ENCODE data around the gene TMEFF2. TPM values are rescaled to one million over a fixed set of nuclear protein-coding genes. Genes with fewer than 3 reads are reported as not detected.
"Not testable (repeated sequence)": the region's sequence is repeated elsewhere in the genome, so short reads cannot be mapped to it uniquely, and the experiment has no call there.

Gene TMEFF2
- total RNA-seq, 1 experiment from 2014 or later = not detected

- CTCF ChIA-PET = no interaction called here
- BruUV-seq (replicated peaks) = no TSS peak
- Mint-ChIP-seq H3K36me3 (ENCODE audit: insufficient read depth, unreplicated experiment) (no peaks in the 10 kb centered on the region), H3K9me3 (ENCODE audit: low read depth, unreplicated experiment) (no peaks in the 10 kb centered on the region), H3K4me1 (ENCODE audit: low read depth, unreplicated experiment) (no peaks in the 10 kb centered on the region), H3K27me3 (ENCODE audit: unreplicated experiment) (no peaks in the 10 kb centered on the region), H3K4me3 (ENCODE audit: low read depth, unreplicated experiment) (no peak overlapping the region), H3K27ac (ENCODE audit: unreplicated experiment) (no peak overlapping the region)
- DNase-seq = no peak
- TF ChIP-seq, protein P1, sequence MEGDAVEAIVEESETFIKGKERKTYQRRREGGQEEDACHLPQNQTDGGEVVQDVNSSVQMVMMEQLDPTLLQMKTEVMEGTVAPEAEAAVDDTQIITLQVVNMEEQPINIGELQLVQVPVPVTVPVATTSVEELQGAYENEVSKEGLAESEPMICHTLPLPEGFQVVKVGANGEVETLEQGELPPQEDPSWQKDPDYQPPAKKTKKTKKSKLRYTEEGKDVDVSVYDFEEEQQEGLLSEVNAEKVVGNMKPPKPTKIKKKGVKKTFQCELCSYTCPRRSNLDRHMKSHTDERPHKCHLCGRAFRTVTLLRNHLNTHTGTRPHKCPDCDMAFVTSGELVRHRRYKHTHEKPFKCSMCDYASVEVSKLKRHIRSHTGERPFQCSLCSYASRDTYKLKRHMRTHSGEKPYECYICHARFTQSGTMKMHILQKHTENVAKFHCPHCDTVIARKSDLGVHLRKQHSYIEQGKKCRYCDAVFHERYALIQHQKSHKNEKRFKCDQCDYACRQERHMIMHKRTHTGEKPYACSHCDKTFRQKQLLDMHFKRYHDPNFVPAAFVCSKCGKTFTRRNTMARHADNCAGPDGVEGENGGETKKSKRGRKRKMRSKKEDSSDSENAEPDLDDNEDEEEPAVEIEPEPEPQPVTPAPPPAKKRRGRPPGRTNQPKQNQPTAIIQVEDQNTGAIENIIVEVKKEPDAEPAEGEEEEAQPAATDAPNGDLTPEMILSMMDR (IDR thresholded peaks at IDR 0.05; ENCODE audit: unreplicated experiment) = no peak
- intact Hi-C loops (cut with micrococcal nuclease; ENCODE audit: unreplicated experiment) = no loop called here
Measured at GRCh38 chr2:192123847-192124246, 70.9 kb downstream of the TMEFF2 start.

DNA sequence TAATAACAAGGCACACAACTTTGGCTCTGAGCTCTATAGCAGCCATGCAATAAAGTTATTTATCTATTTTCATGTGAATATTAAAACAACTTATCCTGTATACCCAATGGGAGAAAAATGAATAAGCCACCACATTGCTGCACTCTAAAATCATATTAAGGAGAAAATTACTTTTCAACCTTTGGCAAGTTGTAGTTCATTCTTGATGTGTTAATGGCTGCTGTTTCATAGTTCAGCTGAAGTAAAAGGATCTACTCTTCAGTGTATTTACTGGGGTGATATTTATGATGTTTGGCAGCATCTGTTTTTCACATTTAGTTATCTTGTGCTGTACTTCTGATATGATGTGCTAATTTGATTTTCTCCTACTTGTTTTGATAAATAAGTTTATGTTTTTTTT lies 71.8 kb downstream of the TMEFF2 start:
- no peaks in the 10 kb centered on the region for H3K9me3 Mint-ChIP-seq (ENCODE audit: low read depth, unreplicated experiment)
- H3K27me3 Mint-ChIP-seq (ENCODE audit: unreplicated experiment) = no peaks in the 10 kb centered on the region
- H3K4me3 Mint-ChIP-seq (ENCODE audit: low read depth, unreplicated experiment) = no peak overlapping the region
- no TSS peak for BruUV-seq (replicated peaks)
- TF ChIP-seq, protein P1 (IDR thresholded peaks at IDR 0.05; ENCODE audit: unreplicated experiment) = no peak
- CTCF ChIA-PET = no interaction called here
- no peaks in the 10 kb centered on the region for H3K36me3 Mint-ChIP-seq (ENCODE audit: insufficient read depth, unreplicated experiment)
- intact Hi-C loops (cut with micrococcal nuclease; ENCODE audit: unreplicated experiment) = no loop called here
- H3K27ac Mint-ChIP-seq (ENCODE audit: unreplicated experiment) = no peak overlapping the region
- H3K4me1 Mint-ChIP-seq (ENCODE audit: low read depth, unreplicated experiment) = no peaks in the 10 kb centered on the region
- no peak for DNase-seq

DNA sequence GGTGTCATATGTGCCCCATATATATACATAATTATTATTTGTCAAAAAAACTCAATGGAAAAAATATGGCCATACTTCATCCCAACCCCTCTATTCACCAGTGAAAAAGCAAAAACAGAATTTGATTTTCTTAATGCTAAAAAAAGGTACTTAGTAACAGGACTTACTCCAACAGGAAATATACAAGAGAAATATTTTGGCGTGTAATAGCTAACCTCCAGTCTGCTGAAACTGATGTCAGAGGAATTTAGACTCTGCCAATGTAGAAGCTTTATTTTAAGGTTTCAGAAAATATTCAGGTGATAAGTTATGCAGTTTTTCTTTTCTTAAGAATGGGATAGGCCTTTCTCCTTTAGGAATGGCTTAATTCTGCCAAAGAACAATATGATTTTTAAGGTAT lies 72.6 kb downstream of the TMEFF2 start:
- CTCF ChIA-PET = no interaction called here
- no peak overlapping the region for H3K4me3 Mint-ChIP-seq (ENCODE audit: low read depth, unreplicated experiment)
- H3K36me3 Mint-ChIP-seq (ENCODE audit: insufficient read depth, unreplicated experiment) = no peaks in the 10 kb centered on the region
- BruUV-seq (replicated peaks) = no TSS peak
- H3K4me1 Mint-ChIP-seq (ENCODE audit: low read depth, unreplicated experiment) = no peaks in the 10 kb centered on the region
- intact Hi-C loops (cut with micrococcal nuclease; ENCODE audit: unreplicated experiment) = no loop called here
- no peaks in the 10 kb centered on the region for H3K27me3 Mint-ChIP-seq (ENCODE audit: unreplicated experiment)
- no peak for DNase-seq
- TF ChIP-seq, protein P1 (IDR thresholded peaks at IDR 0.05; ENCODE audit: unreplicated experiment) = no peak
- no peak overlapping the region for H3K27ac Mint-ChIP-seq (ENCODE audit: unreplicated experiment)
- no peaks in the 10 kb centered on the region for H3K9me3 Mint-ChIP-seq (ENCODE audit: low read depth, unreplicated experiment)

GRCh38 chr2:192119536-192119935 lies 75.2 kb downstream of the TMEFF2 start:
- Mint-ChIP-seq H3K36me3 (ENCODE audit: insufficient read depth, unreplicated experiment) (no peaks in the 10 kb centered on the region), H3K27me3 (ENCODE audit: unreplicated experiment) (no peaks in the 10 kb centered on the region), H3K4me1 (ENCODE audit: low read depth, unreplicated experiment) (no peaks in the 10 kb centered on the region), H3K27ac (ENCODE audit: unreplicated experiment) (no peak overlapping the region), H3K9me3 (ENCODE audit: low read depth, unreplicated experiment) (no peaks in the 10 kb centered on the region), H3K4me3 (ENCODE audit: low read depth, unreplicated experiment) (no peak overlapping the region)
- no TSS peak for BruUV-seq (replicated peaks)
- no peak for DNase-seq
- TF ChIP-seq, protein P1 (IDR thresholded peaks at IDR 0.05; ENCODE audit: unreplicated experiment) = no peak
- intact Hi-C loops (cut with micrococcal nuclease; ENCODE audit: unreplicated experiment) = no loop called here
- CTCF ChIA-PET = no interaction called here

GRCh38 chr2:192117705-192118104 lies 77.0 kb downstream of the TMEFF2 start:
- intact Hi-C loops (cut with micrococcal nuclease; ENCODE audit: unreplicated experiment) = no loop called here
- H3K4me3 Mint-ChIP-seq (ENCODE audit: low read depth, unreplicated experiment) = no peak overlapping the region
- H3K36me3 Mint-ChIP-seq (ENCODE audit: insufficient read depth, unreplicated experiment) = no peaks in the 10 kb centered on the region
- DNase-seq = no peak
- CTCF ChIA-PET = no interaction called here
- no peak overlapping the region for H3K27ac Mint-ChIP-seq (ENCODE audit: unreplicated experiment)
- TF ChIP-seq, protein P1 (IDR thresholded peaks at IDR 0.05; ENCODE audit: unreplicated experiment) = no peak
- BruUV-seq (replicated peaks) = no TSS peak
- no peaks in the 10 kb centered on the region for H3K9me3 Mint-ChIP-seq (ENCODE audit: low read depth, unreplicated experiment)
- H3K4me1 Mint-ChIP-seq (ENCODE audit: low read depth, unreplicated experiment) = no peaks in the 10 kb centered on the region
- no peaks in the 10 kb centered on the region for H3K27me3 Mint-ChIP-seq (ENCODE audit: unreplicated experiment)

- BruUV-seq (replicated peaks); intact Hi-C loops (cut with micrococcal nuclease; ENCODE audit: unreplicated experiment); H3K36me3 Mint-ChIP-seq (ENCODE audit: insufficient read depth, unreplicated experiment); H3K27me3 Mint-ChIP-seq (ENCODE audit: unreplicated experiment); CTCF ChIA-PET; H3K4me1 Mint-ChIP-seq (ENCODE audit: low read depth, unreplicated experiment); DNase-seq; H3K4me3 Mint-ChIP-seq (ENCODE audit: low read depth, unreplicated experiment); H3K9me3 Mint-ChIP-seq (ENCODE audit: low read depth, unreplicated experiment); H3K27ac Mint-ChIP-seq (ENCODE audit: unreplicated experiment): not testable (repeated sequence)
Measured at GRCh38 chr2:192111536-192111935, 83.2 kb downstream of the TMEFF2 start.
